Nephron (organoid): ENCODE data around the gene HEATR5A.
"Not testable (repeated sequence)": the region's sequence is repeated elsewhere in the genome, so short reads cannot be mapped to it uniquely, and the experiment has no call there.

Experiments
- H3K27ac Mint-ChIP-seq, 3 experiments: 2 replicates each; pipeline ENCODE4 v1.8.0; 2020; ENCODE audit warnings: mixed read lengths in 3 of 3, mild to moderate bottlenecking in 2 of 3, moderate library complexity in 1 of 3
- H3K27me3 Mint-ChIP-seq: 2 replicates; pipeline ENCODE4 v1.8.0; 2021; ENCODE audit warnings: low read depth, mild to moderate bottlenecking, moderate library complexity, mixed read lengths
- H3K36me3 Mint-ChIP-seq: 2 replicates; pipeline ENCODE4 v1.8.0; 2020; ENCODE audit warnings: low read depth, mixed read lengths
- H3K4me1 Mint-ChIP-seq: 2 replicates; pipeline ENCODE4 v1.8.0; 2020; ENCODE audit warnings: mixed read lengths
- H3K4me3 Mint-ChIP-seq, 3 experiments: 2 replicates each; pipeline ENCODE4 v1.8.0; 2020; ENCODE audit warnings: mild to moderate bottlenecking in 3 of 3, mixed read lengths in 3 of 3, moderate library complexity in 2 of 3
- H3K9me3 Mint-ChIP-seq: 2 replicates; pipeline ENCODE4 v1.8.0; 2020; ENCODE audit warnings: mixed read lengths
- TF ChIP-seq, protein P1 (sequence below), 3 experiments: fragments of 200-600 bp; sonication (generic); IDR thresholded peaks; one replicate each; pipeline ENCODE4 v1.5.0; 2021; ENCODE audit warnings: antibody characterized with exemption in 3 of 3; ENCODE audit not compliant: unreplicated experiment in 3 of 3

Gene HEATR5A

DNA sequence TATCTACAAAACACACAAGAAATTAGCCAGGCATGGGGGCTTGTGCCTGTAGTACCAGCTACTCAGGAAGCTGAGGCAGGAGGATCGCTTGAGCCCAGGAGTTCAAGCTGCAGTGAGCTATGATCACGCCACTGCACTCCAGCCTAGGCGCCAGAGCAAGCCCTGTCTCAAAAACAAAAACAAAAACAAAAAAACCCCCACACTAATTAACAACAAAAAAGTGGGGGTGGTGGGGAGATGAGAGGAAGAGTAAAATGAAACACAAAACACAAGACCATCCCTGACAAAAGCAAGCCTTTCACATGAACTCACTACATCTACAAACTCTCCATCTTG lies 158.9 kb downstream of the HEATR5A start:
- Mint-ChIP-seq H3K36me3 (no peaks in the 10 kb centered on the region), H3K4me1 (peaks cover 33% of the 10 kb centered on the region), H3K27me3 (no peaks in the 10 kb centered on the region), H3K9me3 (no peaks in the 10 kb centered on the region), H3K4me3 (no peak overlapping the region), H3K27ac (peak overlapping the region in 2 of 3 experiments; percentile 63 to 88)
- TF ChIP-seq, protein P1, sequence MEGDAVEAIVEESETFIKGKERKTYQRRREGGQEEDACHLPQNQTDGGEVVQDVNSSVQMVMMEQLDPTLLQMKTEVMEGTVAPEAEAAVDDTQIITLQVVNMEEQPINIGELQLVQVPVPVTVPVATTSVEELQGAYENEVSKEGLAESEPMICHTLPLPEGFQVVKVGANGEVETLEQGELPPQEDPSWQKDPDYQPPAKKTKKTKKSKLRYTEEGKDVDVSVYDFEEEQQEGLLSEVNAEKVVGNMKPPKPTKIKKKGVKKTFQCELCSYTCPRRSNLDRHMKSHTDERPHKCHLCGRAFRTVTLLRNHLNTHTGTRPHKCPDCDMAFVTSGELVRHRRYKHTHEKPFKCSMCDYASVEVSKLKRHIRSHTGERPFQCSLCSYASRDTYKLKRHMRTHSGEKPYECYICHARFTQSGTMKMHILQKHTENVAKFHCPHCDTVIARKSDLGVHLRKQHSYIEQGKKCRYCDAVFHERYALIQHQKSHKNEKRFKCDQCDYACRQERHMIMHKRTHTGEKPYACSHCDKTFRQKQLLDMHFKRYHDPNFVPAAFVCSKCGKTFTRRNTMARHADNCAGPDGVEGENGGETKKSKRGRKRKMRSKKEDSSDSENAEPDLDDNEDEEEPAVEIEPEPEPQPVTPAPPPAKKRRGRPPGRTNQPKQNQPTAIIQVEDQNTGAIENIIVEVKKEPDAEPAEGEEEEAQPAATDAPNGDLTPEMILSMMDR (IDR thresholded peaks at IDR 0.05; ENCODE audit: unreplicated experiment in 3 of 3), result no peak

DNA sequence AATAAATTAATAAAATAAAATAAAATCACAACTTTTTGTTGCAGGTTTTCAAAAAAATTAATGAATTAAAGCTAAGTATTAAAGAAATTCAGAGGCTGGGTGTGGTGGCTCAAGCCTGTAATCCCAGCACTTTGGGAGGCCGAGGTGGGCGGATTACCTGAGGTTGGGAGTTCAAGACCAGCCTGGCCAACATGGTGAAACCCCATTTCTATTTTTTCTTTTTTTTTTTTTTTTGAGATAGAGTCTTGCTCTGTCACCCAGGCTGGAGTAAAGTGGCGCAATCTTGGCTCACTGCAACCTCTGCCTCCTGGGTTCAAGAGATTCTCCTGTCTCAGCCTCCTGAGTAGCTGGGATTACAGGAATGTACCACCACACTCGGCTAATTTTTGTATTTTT lies 161.3 kb downstream of the HEATR5A start:
- peaks cover 28% of the 10 kb centered on the region for H3K4me1 Mint-ChIP-seq
- H3K4me3 Mint-ChIP-seq, H3K9me3 Mint-ChIP-seq, H3K27me3 Mint-ChIP-seq, H3K27ac Mint-ChIP-seq, H3K36me3 Mint-ChIP-seq: not testable (repeated sequence)

GRCh38 chr14:31258427-31259039 lies 161.8 kb downstream of the HEATR5A start:
- no peak overlapping the region for H3K27ac Mint-ChIP-seq
- no peaks in the 10 kb centered on the region for H3K9me3 Mint-ChIP-seq
- H3K4me1 Mint-ChIP-seq, result peaks cover 24% of the 10 kb centered on the region
- H3K4me3 Mint-ChIP-seq, result no peak overlapping the region
- no peaks in the 10 kb centered on the region for H3K36me3 Mint-ChIP-seq
- H3K27me3 Mint-ChIP-seq, result no peaks in the 10 kb centered on the region
- TF ChIP-seq, protein P1 (IDR thresholded peaks at IDR 0.05; ENCODE audit: unreplicated experiment in 3 of 3), result no peak

DNA sequence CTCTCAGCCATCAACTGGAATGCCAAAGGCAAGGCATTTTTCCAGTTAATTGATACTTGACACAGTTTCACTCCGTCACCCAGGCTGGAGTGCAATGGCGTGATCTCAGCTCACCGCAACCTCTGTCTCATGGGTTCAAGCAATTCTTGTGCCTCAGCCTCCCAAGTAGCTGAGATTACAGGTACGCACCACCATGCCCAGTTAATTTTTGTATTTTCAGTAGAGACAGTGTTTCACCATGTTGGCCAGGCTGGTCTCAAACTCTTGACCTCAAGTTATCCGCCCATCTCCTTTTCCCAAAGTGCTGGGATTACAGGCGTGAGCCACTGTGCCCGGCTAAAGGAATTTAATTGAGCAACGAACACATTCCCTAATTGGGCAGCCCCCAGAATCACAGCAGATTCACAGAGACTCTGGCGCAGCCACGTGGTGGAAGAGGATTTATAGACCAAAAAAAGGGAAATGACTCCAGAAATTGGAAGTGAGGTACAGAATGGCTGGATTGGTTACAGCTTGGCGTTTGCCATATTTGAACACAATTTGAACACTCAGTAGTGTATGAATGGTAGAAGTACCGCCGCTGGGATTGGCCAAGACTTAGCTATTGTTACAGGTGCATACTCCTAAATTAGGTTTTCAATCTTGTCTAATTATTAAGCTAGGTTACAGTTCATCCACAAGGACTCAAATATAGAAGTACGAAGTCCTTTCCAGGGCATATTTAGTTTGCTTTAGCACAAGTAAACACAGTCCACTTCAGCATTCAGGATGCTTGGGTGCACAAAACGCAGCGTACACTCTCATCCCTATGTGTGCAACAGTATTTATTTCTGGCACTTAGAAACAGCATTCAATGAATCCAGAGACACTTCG lies 162.6 kb downstream of the HEATR5A start:
- H3K4me1 Mint-ChIP-seq, result peaks cover 19% of the 10 kb centered on the region
- not testable (repeated sequence) for H3K4me3 Mint-ChIP-seq, H3K27ac Mint-ChIP-seq, H3K27me3 Mint-ChIP-seq, H3K9me3 Mint-ChIP-seq, H3K36me3 Mint-ChIP-seq

DNA sequence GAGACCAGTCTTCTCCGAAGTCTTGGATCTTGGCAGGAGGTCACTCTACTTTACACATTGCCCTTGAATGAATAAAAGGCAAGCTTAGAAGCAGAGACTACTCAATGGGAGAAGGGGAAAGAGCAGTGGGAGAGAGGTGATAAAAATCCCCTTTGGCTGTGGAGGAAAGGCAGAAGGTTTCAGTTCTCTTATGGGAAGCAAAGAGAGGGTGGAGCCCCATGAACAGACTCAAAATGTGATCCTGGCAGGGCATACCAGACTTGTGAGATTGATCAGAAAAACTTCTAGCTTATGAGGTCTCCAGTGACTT lies 163.2 kb downstream of the HEATR5A start:
- no peaks in the 10 kb centered on the region for H3K36me3 Mint-ChIP-seq
- H3K27me3 Mint-ChIP-seq, result no peaks in the 10 kb centered on the region
- TF ChIP-seq, protein P1 (IDR thresholded peaks at IDR 0.05; ENCODE audit: unreplicated experiment in 3 of 3), result no peak
- H3K9me3 Mint-ChIP-seq, result no peaks in the 10 kb centered on the region
- H3K4me3 Mint-ChIP-seq, result no peak overlapping the region
- H3K27ac Mint-ChIP-seq, result no peak overlapping the region
- H3K4me1 Mint-ChIP-seq, result peaks cover 13% of the 10 kb centered on the region

DNA sequence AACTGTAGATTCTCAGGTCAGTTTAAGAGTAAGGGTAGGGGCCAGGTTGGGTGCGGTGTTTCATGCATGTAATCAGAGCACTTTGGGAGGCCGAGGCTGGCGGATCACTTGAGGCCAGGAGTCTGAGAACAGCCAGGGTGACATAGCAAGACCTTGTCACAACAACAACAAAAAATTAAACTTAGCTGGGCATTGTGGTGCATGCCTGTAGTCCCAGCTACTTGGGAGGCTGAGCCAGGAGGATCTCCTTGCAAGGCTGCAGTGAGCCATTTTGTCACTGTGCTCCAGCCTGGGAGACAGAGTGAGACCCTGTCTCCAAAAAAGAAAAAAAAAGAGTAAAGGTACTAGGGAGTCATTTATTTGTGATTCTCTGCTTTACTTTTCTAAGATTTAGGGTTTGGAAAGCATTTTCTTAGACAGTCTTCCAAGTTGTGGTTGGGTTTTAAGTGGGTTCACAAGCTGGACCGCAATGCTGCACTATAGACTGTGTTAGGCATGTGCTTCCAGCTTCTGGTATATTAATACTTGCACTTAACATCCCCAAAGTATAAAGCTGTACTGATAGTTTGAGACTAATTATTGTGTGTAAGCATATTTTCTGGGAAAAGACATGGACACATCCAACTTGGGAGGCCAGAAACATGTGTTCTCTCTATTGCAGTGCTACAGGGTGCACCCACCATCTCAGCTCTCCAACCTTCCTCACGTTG lies 163.7 kb downstream of the HEATR5A start:
- no peaks in the 10 kb centered on the region for H3K9me3 Mint-ChIP-seq

DNA sequence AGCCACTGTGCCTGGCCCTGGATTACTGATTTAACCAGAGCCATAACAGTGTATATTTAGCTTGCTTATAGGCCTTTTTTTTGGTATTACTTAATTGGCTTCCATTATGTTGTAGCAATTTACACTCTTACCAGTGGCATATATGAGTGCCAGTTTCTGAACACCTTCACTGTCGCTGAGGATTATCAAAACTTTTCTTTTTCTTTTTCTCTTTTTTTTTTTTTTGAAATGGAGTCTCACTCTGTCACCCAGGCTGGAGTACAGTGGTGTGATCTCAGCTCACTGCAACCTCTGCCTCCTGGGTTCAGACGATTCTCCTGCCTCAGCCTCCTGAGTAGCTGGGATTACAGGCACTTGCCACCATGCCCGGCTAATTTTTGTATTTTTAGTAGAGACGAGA lies 164.4 kb downstream of the HEATR5A start:
- H3K4me3 Mint-ChIP-seq, H3K36me3 Mint-ChIP-seq, H3K9me3 Mint-ChIP-seq, H3K27ac Mint-ChIP-seq, H3K27me3 Mint-ChIP-seq, H3K4me1 Mint-ChIP-seq: not testable (repeated sequence)

More for the DNA sequence above, 163.7 kb downstream of the HEATR5A start:
- Mint-ChIP-seq H3K27ac (no peak overlapping the region), H3K36me3 (no peaks in the 10 kb centered on the region), H3K4me1 (peaks cover 8% of the 10 kb centered on the region), H3K4me3 (no peak overlapping the region), H3K27me3 (no peaks in the 10 kb centered on the region)
- TF ChIP-seq, protein P1 (IDR thresholded peaks at IDR 0.05; ENCODE audit: unreplicated experiment in 3 of 3), result no peak
